K562 (cell line): Measurements from ENCODE around the gene MCCC1. TPM values are rescaled to one million over a fixed set of nuclear protein-coding genes. Genes with fewer than 3 reads are reported as not detected.

ENCODE experiments used
- ATAC-seq: fragments of 200-7000 bp; cut with Tn5 transposase; 3 replicates; pipeline ENCODE4 v1.9.1; 2020; ENCODE audit warnings: moderate library complexity
- BruUV-seq: library from RNA; stranded (reverse); fragments of 400-500 nt; replicated peaks from 2 replicates; lab custom pipeline; 2021; lab: Mats Ljungman, UMichigan
- CTCF ChIA-PET: fragments of 300-600 bp; formaldehyde crosslinking; extraction: SDS; loops from one replicate; lab custom pipeline; 2021; ENCODE audit warnings: low intra/inter-chr PET ratio; lab: Yijun Ruan, JAX
- POLR2A ChIA-PET: fragments of 300-600, 350-650 bp; sonication (Branson Sonifier 250); formaldehyde crosslinking; extraction: SDS; loops from one replicate; lab custom pipeline; 2021; ENCODE audit warnings: antibody characterized with exemption, inconsistent platforms; lab: Yijun Ruan, JAX
- DNase-seq, 4 experiments: peaks; one replicate each; pipeline versions ENCODE4 v3.0.0 to v3.0.0-alpha.2; 2011 to 2018; ENCODE audit warnings: low spot score in 3 of 4, mixed read lengths in 3 of 4; ENCODE audit errors: extremely low read depth in 1 of 4
- FAIRE-seq: peaks from 2 replicates; lab custom pipeline; 2011; peaks lifted over from hg19 to GRCh38; lab: Jason Lieb, UNC
- H2AFZ ChIP-seq: 2 replicates; pipeline ENCODE4 v1.6.0; 2011; ENCODE audit warnings: low read depth, low read length, control low read depth, inconsistent platforms
- H3K27ac ChIP-seq: fragments of 200-600 bp; 3 replicates; pipeline ENCODE4 v1.8.0; 2011; ENCODE audit warnings: low read depth, mild to moderate bottlenecking, control low read depth, inconsistent platforms, low read length, moderate library complexity, mixed read lengths; ENCODE audit errors: extremely low read depth
- H3K27me3 ChIP-seq, 2 experiments: fragments of 300-600 bp in 1 of 2; 2 replicates in 1 of 2; 3 replicates in 1 of 2; pipeline versions ENCODE4 v1.6.0 to v1.8.0; 2011; ENCODE audit warnings: inconsistent platforms in 2 of 2, low read length in 2 of 2, mild to moderate bottlenecking in 1 of 2, mixed read lengths in 1 of 2, moderate library complexity in 1 of 2; ENCODE audit not compliant: control insufficient read depth in 2 of 2, insufficient read depth in 2 of 2
- H3K36me3 ChIP-seq: fragments of 300-600 bp; 3 replicates; pipeline ENCODE4 v1.8.0; 2011; ENCODE audit warnings: mild to moderate bottlenecking, low read length, inconsistent platforms; ENCODE audit not compliant: control insufficient read depth, insufficient read depth
- H3K4me1 ChIP-seq, 2 experiments: fragments of 200-600 bp in 1 of 2; replicated peaks in 1 of 2; 2 replicates in 1 of 2; 3 replicates in 1 of 2; pipeline versions ENCODE4 v1.5.1 to v1.8.0; 2011; ENCODE audit warnings: inconsistent platforms in 2 of 2, low read length in 2 of 2, mild to moderate bottlenecking in 1 of 2, mixed read lengths in 1 of 2, moderate library complexity in 1 of 2; ENCODE audit not compliant: control insufficient read depth in 2 of 2, insufficient read depth in 2 of 2
- H3K4me2 ChIP-seq: 2 replicates; pipeline ENCODE4 v1.6.1; 2011; ENCODE audit warnings: low read length, control low read depth, inconsistent platforms, mixed read lengths; ENCODE audit not compliant: insufficient read depth
- H3K4me3 ChIP-seq: fragments of 200-600 bp; sonication (generic), shearing (Covaris generic); 2 replicates; pipeline ENCODE4 v1.5.1; 2016; ENCODE audit warnings: control low read depth, inconsistent platforms
- H3K79me2 ChIP-seq: fragments of 200-600 bp; 3 replicates; pipeline ENCODE4 v1.8.0; 2011; ENCODE audit warnings: low read length, inconsistent platforms; ENCODE audit not compliant: control insufficient read depth, insufficient read depth
- H3K9ac ChIP-seq, 2 experiments: 2 replicates each; pipeline versions ENCODE4 v1.6.0 to v1.6.1; 2011; ENCODE audit warnings: low read depth in 2 of 2, low read length in 2 of 2, control low read depth in 1 of 2, inconsistent platforms in 1 of 2, mild to moderate bottlenecking in 1 of 2, mixed read lengths in 1 of 2; ENCODE audit not compliant: insufficient read depth in 1 of 2
- H3K9me1 ChIP-seq: one replicate; pipeline ENCODE4 v1.6.0; 2011; ENCODE audit warnings: inconsistent platforms, mild to moderate bottlenecking, low read length, moderate library complexity; ENCODE audit not compliant: control insufficient read depth, insufficient read depth
- H3K9me3 ChIP-seq: replicated peaks from 2 replicates; pipeline ENCODE4 v1.5.1; 2011; ENCODE audit warnings: low read depth, low read length, inconsistent platforms; ENCODE audit not compliant: control insufficient read depth, insufficient read depth
- H4K20me1 ChIP-seq: replicated peaks from 2 replicates; pipeline ENCODE4 v1.6.1; 2011; ENCODE audit warnings: low read length, inconsistent platforms, mixed read lengths; ENCODE audit not compliant: control insufficient read depth, insufficient read depth
- C11orf30 ChIP-seq: fragments of 450-650 bp; IDR thresholded peaks from 2 replicates; pipeline ENCODE4 v1.6.1; 2016; ENCODE audit warnings: low read depth, mild to moderate bottlenecking
- DPF2 ChIP-seq: fragments of 450-650 bp; IDR thresholded peaks from 2 replicates; pipeline ENCODE4 v1.6.1; 2016
- ELF4 ChIP-seq: fragments of 450-650 bp; formaldehyde crosslinking; IDR thresholded peaks from 2 replicates; pipeline ENCODE4 v1.4.0; 2022; ENCODE audit warnings: missing genetic modification characterization
- L3MBTL2 ChIP-seq: fragments of 450-650 bp; IDR thresholded peaks from 2 replicates; pipeline ENCODE4 v1.6.1; 2016; ENCODE audit warnings: mild to moderate bottlenecking, moderate library complexity
- MAFF ChIP-seq: IDR thresholded peaks from 2 replicates; pipeline ENCODE4 v1.6.1; 2012; ENCODE audit warnings: low read length, improper control_type of control experiment
- MCM3 ChIP-seq: fragments of 450-650 bp; IDR thresholded peaks from 2 replicates; pipeline ENCODE4 v1.6.1; 2016
- MXD1 ChIP-seq: fragments of 250-450 bp; sonication (Bioruptor Pico); IDR thresholded peaks from 2 replicates; pipeline ENCODE4 v1.8.0; 2021; ENCODE audit warnings: borderline replicate concordance, mild to moderate bottlenecking, moderate library complexity; ENCODE audit not compliant: poor library complexity, severe bottlenecking
- NFE2 ChIP-seq: IDR thresholded peaks from 2 replicates; pipeline ENCODE4 v1.6.1; 2014; ENCODE audit warnings: antibody characterized with exemption, low read depth
- NFE2L1 ChIP-seq: fragments of 450-650 bp; IDR thresholded peaks from 2 replicates; pipeline ENCODE4 v1.6.1; 2016; ENCODE audit warnings: missing genetic modification characterization, low read depth, mild to moderate bottlenecking, missing compliant biosample characterization, moderate library complexity, borderline replicate concordance
- PHF20 ChIP-seq: fragments of 450-650 bp; IDR thresholded peaks from 2 replicates; pipeline ENCODE4 v1.6.1; 2018; ENCODE audit not compliant: partially characterized antibody
- RFX1 ChIP-seq: fragments of 450-650 bp; IDR thresholded peaks from 2 replicates; pipeline ENCODE4 v1.6.1; 2016; ENCODE audit warnings: mild to moderate bottlenecking, moderate library complexity
- SAP30 ChIP-seq: fragments of 200-600 bp; sonication (generic); IDR thresholded peaks from 2 replicates; pipeline ENCODE4 v1.6.1; 2012; ENCODE audit warnings: borderline replicate concordance, low read depth, mild to moderate bottlenecking, moderate library complexity, low read length, control low read depth, inconsistent platforms; ENCODE audit not compliant: insufficient read depth, poor library complexity, severe bottlenecking
- SMAD1 ChIP-seq: fragments of 150-350 bp; IDR thresholded peaks from 2 replicates; pipeline ENCODE4 v1.6.1; 2014; ENCODE audit warnings: low read length, low read depth; ENCODE audit not compliant: partially characterized antibody
- YY1 ChIP-seq, 3 experiments: IDR thresholded peaks; 2 replicates each; pipeline ENCODE4 v1.6.1; 2011; ENCODE audit warnings: low read length in 2 of 3, mild to moderate bottlenecking in 2 of 3, moderate library complexity in 2 of 3, borderline replicate concordance in 1 of 3, control low read depth in 1 of 3, low read depth in 1 of 3; ENCODE audit not compliant: insufficient read depth in 3 of 3, insufficient replicate concordance in 2 of 3, control insufficient read depth in 1 of 3, insufficient read length in 1 of 3; ENCODE audit errors: extremely low read depth in 1 of 3
- ZKSCAN3 ChIP-seq: fragments of 250-450 bp; sonication (Bioruptor Pico); IDR thresholded peaks from 2 replicates; pipeline ENCODE4 v1.4.0; 2020
- ZNF24 ChIP-seq: fragments of 450-650 bp; IDR thresholded peaks from 2 replicates; pipeline ENCODE4 v1.6.1; 2016
- ZNF316 ChIP-seq: fragments of 450-650 bp; IDR thresholded peaks from 2 replicates; pipeline ENCODE4 v1.6.1; 2016
- WGBS: fragments of 100-300 bp; shearing (Covaris generic); methylation state at CpG from one replicate; pipeline ENCODE4 v1.1.6; 2016; ENCODE audit warnings: low coverage, mixed read lengths; ENCODE audit not compliant: insufficient coverage; ENCODE audit errors: missing lambda C conversion rate; 5-methylcytosine and 5-hydroxymethylcytosine counted together
- in situ Hi-C: fragments of 300-500 bp; cut with MboI; formaldehyde crosslinking; loops from 4 replicates; pipeline ENCODE4 v1.15.0; 2018; ENCODE audit warnings: inconsistent platforms, mixed read lengths
- intact Hi-C: fragments of 100-400 bp; cut with micrococcal nuclease; formaldehyde crosslinking; loops from 2 replicates; pipeline ENCODE4 v1.14.2; 2022
- polyA plus RNA-seq, 8 experiments: library from polyadenylated mRNA; depleted of rRNA in 4 of 8; stranded (reverse) in 5 of 8; unstranded in 3 of 8; fragments of >200 nt; fragmentation: Nextera tagmentation in 2 of 8; fragmentation: Illumina TruSeq in 1 of 8; extraction: Ambion mirVana in 2 of 8; extraction: Trizol in 1 of 8; gene quantifications; 2 replicates each; pipeline versions ENCODE4 v1.2.1 to v1.2.3, GENCODE V29; 2011 to 2014; ENCODE audit warnings: inconsistent platforms in 1 of 8, missing spikeins in 1 of 8
- total RNA-seq, 7 experiments: library from RNA; depleted of rRNA in 6 of 7; stranded (reverse); fragments of >200 nt in 6 of 7; fragmentation: Illumina TruSeq in 2 of 7; extraction: Trizol in 2 of 7; gene quantifications; 2 replicates each; pipeline versions ENCODE4 v1.2.1 to v1.2.3, GENCODE V29; 2011 to 2021; ENCODE audit warnings: low replicate concordance in 1 of 7
- TF ChIP-seq, protein P1 (sequence below), 2 experiments: fragments of 450-650 bp; IDR thresholded peaks; 2 replicates each; pipeline ENCODE4 v1.6.1; 2016
- TF ChIP-seq, protein P2 (sequence below): fragments of 450-650 bp; conservative IDR thresholded peaks from 2 replicates; pipeline ENCODE4 v1.6.1; 2016; ENCODE audit warnings: missing genetic modification characterization, low read depth, mild to moderate bottlenecking, control low read depth, missing compliant biosample characterization

Gene MCCC1
- total and polyA plus RNA-seq, 9 of the 15 experiments (the other 6 are each of a cell fraction or from before 2014, with no cell fraction given), result 13.7 to 26.9 (median 23.0) TPM

- intact Hi-C loops, result no loop called here
- peak in 1 of 4 experiments; percentile 18 for DNase-seq
- H3K27ac ChIP-seq, result no peak overlapping the region
- no peaks in the 10 kb centered on the region for H4K20me1 ChIP-seq
- no peak overlapping the region for H3K4me2 ChIP-seq
- H3K4me1 ChIP-seq, result no peaks in the 10 kb centered on the region
- H3K9me1 ChIP-seq, result no peaks in the 10 kb centered on the region
- ATAC-seq, result peak; percentile 51; the same call in 1 of the 3 replicates
- in situ Hi-C loops, result no loop called here
- H2AFZ ChIP-seq, result no peak overlapping the region
- no peaks in the 10 kb centered on the region for H3K79me2 ChIP-seq
- no peak overlapping the region for H3K9ac ChIP-seq
- no peaks in the 10 kb centered on the region for H3K9me3 ChIP-seq
- CTCF ChIA-PET, result no interaction called here
- WGBS, result 93% methylated on average over 6 of the region's 6 CpGs
- no peaks in the 10 kb centered on the region for H3K27me3 ChIP-seq
- peaks cover 53% of the 10 kb centered on the region for H3K36me3 ChIP-seq
- POLR2A ChIA-PET, result interaction anchor here (0.7 to 0.8 kb wide), 2 partner anchors 17 to 32 kb away, joined by 4 read pairs; no protein-coding TSS in a partner anchor
- peak; percentile 19 for FAIRE-seq
- H3K4me3 ChIP-seq, result no peak overlapping the region
- no TSS peak for BruUV-seq
- peak; percentile 93 for TF ChIP-seq MAFF
- no peak for TF ChIP-seq SMAD1
- peak; percentile 76 for TF ChIP-seq NFE2L1
- peak; percentile 88 for TF ChIP-seq NFE2
- no peak for TF ChIP-seq YY1 (IDR thresholded peaks at IDR 0.05; ENCODE audit: borderline replicate concordance in 1 of 3, control insufficient read depth in 1 of 3, extremely low read depth in 1 of 3, insufficient read depth in 3 of 3, insufficient read length in 1 of 3, insufficient replicate concordance in 2 of 3, low read depth in 1 of 3, low read length in 2 of 3)
- no peak for TF ChIP-seq RFX1
- TF ChIP-seq, protein P1, sequence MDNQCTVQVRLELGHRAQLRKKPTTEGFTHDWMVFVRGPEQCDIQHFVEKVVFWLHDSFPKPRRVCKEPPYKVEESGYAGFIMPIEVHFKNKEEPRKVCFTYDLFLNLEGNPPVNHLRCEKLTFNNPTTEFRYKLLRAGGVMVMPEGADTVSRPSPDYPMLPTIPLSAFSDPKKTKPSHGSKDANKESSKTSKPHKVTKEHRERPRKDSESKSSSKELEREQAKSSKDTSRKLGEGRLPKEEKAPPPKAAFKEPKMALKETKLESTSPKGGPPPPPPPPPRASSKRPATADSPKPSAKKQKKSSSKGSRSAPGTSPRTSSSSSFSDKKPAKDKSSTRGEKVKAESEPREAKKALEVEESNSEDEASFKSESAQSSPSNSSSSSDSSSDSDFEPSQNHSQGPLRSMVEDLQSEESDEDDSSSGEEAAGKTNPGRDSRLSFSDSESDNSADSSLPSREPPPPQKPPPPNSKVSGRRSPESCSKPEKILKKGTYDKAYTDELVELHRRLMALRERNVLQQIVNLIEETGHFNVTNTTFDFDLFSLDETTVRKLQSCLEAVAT (IDR thresholded peaks at IDR 0.05), result no peak
- TF ChIP-seq MCM3, result no peak
- peak; percentile 93 for TF ChIP-seq ZNF316
- no peak for TF ChIP-seq ZKSCAN3 (CRISPR knock-in tag)
- no peak for TF ChIP-seq ELF4
- no peak for TF ChIP-seq DPF2
- TF ChIP-seq C11orf30, result peak; percentile 89
- TF ChIP-seq SAP30, result no peak
- TF ChIP-seq, protein P2, sequence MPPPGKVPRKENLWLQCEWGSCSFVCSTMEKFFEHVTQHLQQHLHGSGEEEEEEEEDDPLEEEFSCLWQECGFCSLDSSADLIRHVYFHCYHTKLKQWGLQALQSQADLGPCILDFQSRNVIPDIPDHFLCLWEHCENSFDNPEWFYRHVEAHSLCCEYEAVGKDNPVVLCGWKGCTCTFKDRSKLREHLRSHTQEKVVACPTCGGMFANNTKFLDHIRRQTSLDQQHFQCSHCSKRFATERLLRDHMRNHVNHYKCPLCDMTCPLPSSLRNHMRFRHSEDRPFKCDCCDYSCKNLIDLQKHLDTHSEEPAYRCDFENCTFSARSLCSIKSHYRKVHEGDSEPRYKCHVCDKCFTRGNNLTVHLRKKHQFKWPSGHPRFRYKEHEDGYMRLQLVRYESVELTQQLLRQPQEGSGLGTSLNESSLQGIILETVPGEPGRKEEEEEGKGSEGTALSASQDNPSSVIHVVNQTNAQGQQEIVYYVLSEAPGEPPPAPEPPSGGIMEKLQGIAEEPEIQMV, result no peak
- TF ChIP-seq L3MBTL2, result no peak
- TF ChIP-seq MXD1 (CRISPR knock-in tag), result no peak
- no peak for TF ChIP-seq PHF20
- no peak for TF ChIP-seq ZNF24
Measured at GRCh38 chr3:183081459-183082183, 17.7 kb downstream of the MCCC1 start.
